Measurements from ENCODE around the gene LRP5.
"Not testable (repeated sequence)": the region's sequence is repeated elsewhere in the genome, so short reads cannot be mapped to it uniquely, and the experiment has no call there.

The LRP5 gene

DNA sequence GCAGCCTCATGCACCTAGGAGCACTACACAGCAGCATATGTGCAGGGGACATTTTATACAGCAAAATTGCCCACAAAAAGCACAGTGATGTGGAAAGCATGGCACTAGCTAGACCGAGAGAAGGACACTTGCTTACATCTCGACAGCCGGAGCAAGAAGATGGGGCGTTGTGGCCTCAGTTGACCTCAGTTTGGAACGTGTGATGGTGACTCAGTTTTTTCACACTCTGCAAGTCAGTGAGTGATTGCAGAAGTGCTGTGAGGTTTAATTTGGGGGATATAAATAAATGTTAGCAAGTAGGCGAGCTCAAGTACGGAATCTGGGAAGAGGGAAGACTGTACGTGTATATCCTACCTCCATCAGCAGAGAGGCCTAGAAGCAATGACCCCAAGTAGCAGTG, 23.3 kb downstream of the LRP5 start:
- no peak overlapping the region for H3K4me3 ChIP-seq (ENCODE audit: low read length)
- TF ChIP-seq ZNF274 (IDR thresholded peaks at IDR 0.05; ENCODE audit: low read depth, low read length) = no peak

DNA sequence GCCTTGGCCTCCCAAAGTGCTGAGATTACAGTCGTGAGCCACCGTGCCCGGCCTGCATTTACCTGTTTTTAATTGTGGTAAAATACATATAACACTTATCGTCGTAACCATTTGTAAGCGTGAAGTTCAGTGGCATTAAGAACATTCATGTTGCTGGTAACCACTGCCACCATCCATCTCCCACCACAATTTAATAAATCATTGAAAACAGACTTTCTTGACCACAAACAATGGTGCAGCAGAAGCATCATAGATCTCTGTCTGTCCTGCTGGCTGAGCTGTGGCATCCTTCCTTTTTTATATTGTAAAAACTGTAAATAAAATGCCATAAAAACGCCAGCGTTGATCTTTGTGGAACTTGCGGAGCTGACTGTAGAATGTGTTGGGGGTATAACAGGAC, 24.3 kb downstream of the LRP5 start:
- no peak for TF ChIP-seq ZNF274 (IDR thresholded peaks at IDR 0.05; ENCODE audit: low read depth, low read length)
- H3K4me3 ChIP-seq (ENCODE audit: low read length) = no peak overlapping the region

DNA sequence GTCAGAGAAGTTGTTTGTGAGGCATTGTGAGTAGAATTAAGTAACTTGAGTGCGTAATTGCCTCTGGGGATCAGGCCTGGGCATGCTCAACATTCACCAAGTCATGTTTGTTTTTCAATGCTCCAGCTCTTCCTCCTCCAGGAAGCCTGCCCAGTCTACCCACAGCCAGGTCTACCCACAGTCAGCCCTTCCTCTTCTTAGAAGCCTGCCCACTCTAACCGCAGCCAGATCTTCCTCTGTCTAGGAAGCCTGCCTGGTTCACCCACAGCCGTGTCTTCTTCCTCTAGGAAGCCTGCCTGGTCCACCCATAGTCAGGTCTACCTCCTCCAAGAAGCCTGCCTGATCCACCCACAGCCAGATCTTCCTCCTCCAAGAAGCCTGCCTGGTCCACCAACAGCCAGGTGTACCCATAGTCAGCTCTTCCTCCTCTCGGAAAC, 25.0 kb downstream of the LRP5 start:
- H3K4me3 ChIP-seq (ENCODE audit: low read length) = no peak overlapping the region
- no peak for TF ChIP-seq ZNF274 (IDR thresholded peaks at IDR 0.05; ENCODE audit: low read depth, low read length)

- H3K4me3 ChIP-seq (ENCODE audit: low read length) = no peak overlapping the region
- TF ChIP-seq ZNF274 (IDR thresholded peaks at IDR 0.05; ENCODE audit: low read depth, low read length) = no peak
These were observed 25.8 kb downstream of the LRP5 start for GRCh38 chr11:68338051-68338780.

- no peak overlapping the region for H3K4me3 ChIP-seq (ENCODE audit: low read length)
- TF ChIP-seq ZNF274 (IDR thresholded peaks at IDR 0.05; ENCODE audit: low read depth, low read length) = no peak
These were observed 27.8 kb downstream of the LRP5 start for GRCh38 chr11:68340003-68340767.

- TF ChIP-seq ZNF274 (IDR thresholded peaks at IDR 0.05; ENCODE audit: low read depth, low read length) = no peak
- H3K4me3 ChIP-seq (ENCODE audit: low read length) = no peak overlapping the region
These were observed 28.6 kb downstream of the LRP5 start for GRCh38 chr11:68340784-68341556.

- no peak overlapping the region for H3K4me3 ChIP-seq (ENCODE audit: low read length)
- no peak for TF ChIP-seq ZNF274 (IDR thresholded peaks at IDR 0.05; ENCODE audit: low read depth, low read length)
These were observed 29.4 kb downstream of the LRP5 start for GRCh38 chr11:68341557-68342458.

DNA sequence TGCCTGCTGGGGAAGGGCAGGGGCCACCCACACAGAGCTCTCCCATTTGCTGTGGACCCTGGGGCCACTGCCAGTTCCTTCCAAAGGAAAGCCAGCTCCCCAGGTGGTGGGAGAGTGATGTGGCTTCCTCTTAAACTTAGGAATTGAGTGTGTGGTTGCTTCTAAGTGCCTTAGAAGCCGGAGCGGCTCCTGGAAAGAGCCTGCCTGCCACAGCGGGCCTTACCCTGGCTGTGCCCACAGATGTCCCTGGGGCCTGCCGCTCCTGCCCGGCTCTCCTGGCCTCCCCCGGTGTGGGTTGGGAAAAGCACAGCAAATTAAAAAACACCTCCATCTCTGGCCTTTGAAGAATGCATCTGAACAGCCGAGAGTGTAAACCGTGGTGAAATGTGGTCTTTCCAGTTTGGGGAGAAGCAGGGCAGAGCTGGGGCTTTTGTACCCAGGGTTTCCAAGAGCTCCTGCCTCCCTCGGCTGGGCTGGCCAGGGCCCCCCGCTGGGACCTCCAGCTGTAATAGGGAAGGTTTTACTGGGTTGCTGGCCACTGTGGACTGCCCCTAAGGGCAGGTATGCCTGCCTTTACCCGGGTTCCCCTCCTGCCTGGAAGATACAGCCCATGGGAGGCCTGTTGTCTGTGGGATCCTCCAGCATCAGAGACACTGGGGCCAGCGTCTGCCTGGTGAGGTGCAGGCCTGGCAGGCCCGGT, 30.2 kb downstream of the LRP5 start:
- no peak overlapping the region for H3K4me3 ChIP-seq (ENCODE audit: low read length)
- TF ChIP-seq ZNF274 (IDR thresholded peaks at IDR 0.05; ENCODE audit: low read depth, low read length) = no peak

DNA sequence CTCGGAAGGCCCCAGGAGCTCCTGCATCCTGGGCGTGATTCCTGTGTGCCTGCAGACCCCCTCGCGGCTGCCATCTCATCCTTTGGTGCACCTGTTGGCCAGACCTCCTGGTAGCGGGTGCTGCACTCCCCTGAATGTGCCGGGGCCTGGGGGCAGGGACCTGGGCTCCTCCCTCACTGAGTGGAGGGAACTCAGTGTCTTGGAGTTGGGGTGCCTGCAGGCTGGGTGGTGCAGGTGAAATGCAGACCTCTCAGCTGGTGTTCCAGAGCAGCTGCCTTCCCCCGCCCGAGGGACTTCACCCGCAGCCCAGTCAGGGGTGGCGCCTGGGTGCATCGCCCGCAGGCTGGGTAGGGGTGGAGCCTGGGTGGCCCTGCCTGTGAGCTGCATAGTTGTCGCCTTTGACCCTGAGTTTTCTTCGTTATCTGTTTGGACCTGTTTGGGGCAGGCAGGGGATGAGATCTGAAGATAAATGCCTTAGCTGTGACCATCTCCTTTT, 31.4 kb downstream of the LRP5 start:
- H3K4me3 ChIP-seq (ENCODE audit: low read length) = no peak overlapping the region
- TF ChIP-seq ZNF274 (IDR thresholded peaks at IDR 0.05; ENCODE audit: low read depth, low read length) = no peak

DNA sequence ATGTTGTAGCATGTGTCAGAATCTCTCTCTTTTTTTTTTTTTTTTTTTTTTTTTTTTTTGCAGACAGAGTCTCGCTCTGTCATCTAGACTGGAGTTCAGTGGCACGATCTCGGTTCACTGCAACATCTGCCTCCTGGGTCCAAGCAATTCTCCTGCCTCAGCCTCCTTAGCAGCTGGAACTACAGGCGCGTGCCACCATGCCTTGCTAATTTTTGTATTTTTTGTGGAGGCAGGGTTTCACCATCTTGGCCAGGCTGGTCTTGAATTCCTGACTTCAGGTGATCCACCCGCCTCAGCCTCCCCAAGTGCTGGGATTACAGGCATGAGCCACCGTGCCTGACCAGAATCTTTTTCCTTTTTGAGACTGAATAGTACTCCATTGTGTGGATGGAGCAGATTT, 32.4 kb downstream of the LRP5 start:
- not testable (repeated sequence) for H3K4me3 ChIP-seq (ENCODE audit: low read length)

- no peak for TF ChIP-seq ZNF274 (IDR thresholded peaks at IDR 0.05; ENCODE audit: low read depth, low read length)
- no peak overlapping the region for H3K4me3 ChIP-seq (ENCODE audit: low read length)
These were observed 33.5 kb downstream of the LRP5 start for GRCh38 chr11:68345776-68346461.

DNA sequence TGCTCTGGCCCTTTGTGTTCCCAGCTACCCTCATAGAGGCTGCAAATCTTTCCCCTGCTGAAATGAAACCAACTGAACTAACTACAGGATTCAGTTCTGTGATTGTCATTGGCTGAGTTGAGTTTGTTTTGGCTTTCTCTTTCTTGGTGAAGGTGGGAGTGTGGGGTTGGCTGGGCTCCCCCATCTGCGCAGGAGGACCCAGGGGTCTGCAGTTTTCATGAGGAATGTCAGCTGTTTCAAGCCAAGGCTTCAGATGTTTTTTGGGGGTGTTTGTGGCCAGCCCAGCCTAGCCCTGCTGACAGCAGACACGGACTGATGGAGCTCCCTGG, 34.0 kb downstream of the LRP5 start:
- no peak overlapping the region for H3K4me3 ChIP-seq (ENCODE audit: low read length)
- no peak for TF ChIP-seq ZNF274 (IDR thresholded peaks at IDR 0.05; ENCODE audit: low read depth, low read length)

GRCh38 chr11:68347345-68347744, 35.0 kb downstream of the LRP5 start:
- TF ChIP-seq ZNF274 (IDR thresholded peaks at IDR 0.05; ENCODE audit: low read depth, low read length) = no peak
- no peak overlapping the region for H3K4me3 ChIP-seq (ENCODE audit: low read length)
